Heart left ventricle (tissue), 16 donors: ENCODE measurements around the gene FSHR. TPM values are rescaled to one million over a fixed set of nuclear protein-coding genes. Genes with fewer than 3 reads are reported as not detected.

ENCODE experiments used
- ATAC-seq, 4 donors: fragments of 200-7000 bp; cut with Tn5 transposase; one replicate each; pipeline ENCODE4 v1.9.1; 2020 to 2022; ENCODE audit warnings: moderate library complexity in 4 of 4, mild to moderate bottlenecking in 3 of 4, moderate number of reproducible peaks in 1 of 4
- DNase-seq, 5 donors: peaks; one replicate each; pipeline ENCODE4 v3.0.0-alpha.2; 2020
- H3K27ac ChIP-seq, 12 donors: fragments of 200-600 bp; sonication (generic) in 4 of 12; one replicate each; pipeline versions ENCODE4 v1.5.0 to v1.8.0; 2016 to 2022; ENCODE audit warnings: mild to moderate bottlenecking in 2 of 12
- H3K27me3 ChIP-seq, 9 donors: fragments of 200-600 bp; sonication (generic) in 2 of 9; one replicate each; pipeline versions ENCODE4 v1.5.1 to v1.8.0; 2016 to 2022; ENCODE audit warnings: mild to moderate bottlenecking in 3 of 9
- H3K36me3 ChIP-seq, 9 donors: fragments of 200-600 bp; sonication (generic) in 2 of 9; one replicate each; pipeline versions ENCODE4 v1.5.0 to v1.8.0; 2018 to 2022; ENCODE audit warnings: mild to moderate bottlenecking in 2 of 9
- H3K4me1 ChIP-seq, 12 donors: fragments of 200-600 bp; sonication (generic) in 4 of 12; one replicate each; pipeline versions ENCODE4 v1.5.0 to v1.8.0; 2016 to 2022; ENCODE audit warnings: mild to moderate bottlenecking in 3 of 12
- H3K4me3 ChIP-seq, 12 donors: fragments of 200-600 bp; sonication (generic) in 4 of 12; one replicate each; pipeline versions ENCODE4 v1.5.0 to v1.8.0; 2017 to 2022; ENCODE audit warnings: mild to moderate bottlenecking in 9 of 12, moderate library complexity in 4 of 12
- H3K9me3 ChIP-seq, 12 donors: fragments of 200-600 bp; sonication (generic) in 4 of 12; one replicate each; pipeline versions ENCODE4 v1.5.0 to v1.8.0; 2016 to 2022; ENCODE audit warnings: mild to moderate bottlenecking in 1 of 12
- CTCF ChIP-seq, 12 donors: fragments of 200-600 bp; sonication (generic) in 4 of 12; IDR thresholded peaks; one replicate each; pipeline versions ENCODE4 v1.5.0 to v1.8.0; 2018 to 2022; ENCODE audit warnings: antibody characterized with exemption in 12 of 12, mild to moderate bottlenecking in 5 of 12
- POLR2A ChIP-seq, 2 donors: fragments of 450-650 bp; IDR thresholded peaks; one replicate each; pipeline ENCODE4 v1.6.1; 2017; ENCODE audit warnings: antibody characterized with exemption in 2 of 2, mild to moderate bottlenecking in 2 of 2, moderate library complexity in 2 of 2
- WGBS, 4 donors: extraction: QIAGEN DNeasy Blood & Tissue Kit in 2 of 4; methylation state at CpG; one replicate each; pipeline versions ENCODE4 v1.1.5 to v1.1.7; 2013 to 2018; 5-methylcytosine and 5-hydroxymethylcytosine counted together
- intact Hi-C, 10 donors: fragments of 100-400 bp; cut with DNase I; formaldehyde crosslinking; loops; one replicate each; pipeline versions ENCODE4 v1.11.1 to v1.14.2; 2022
- polyA plus RNA-seq, 2 donors: library from polyadenylated mRNA; stranded (reverse); fragments of 200-250 nt; gene quantifications; one replicate each; pipeline ENCODE4 v1.2.3, GENCODE V29; 2013
- total RNA-seq, 9 donors: library from RNA; depleted of rRNA in 2 of 9; stranded (reverse); fragments of >200 nt in 2 of 9; fragmentation: NEBNext Ultra II Directional in 3 of 9; extraction: Animal tissue kit (Norgen Biotek cat#: 25700) in 3 of 9; gene quantifications; one replicate each; pipeline versions ENCODE4 v1.1.0 to v1.2.4, GENCODE V29; 2016 to 2023
- donor health status: ischemic (EF 13 %, LVEDD 7.1; RV severe dilation, severe dysfunction).
- donor health status: healthy with polysubstance abuse.
- donor health status: DM: no; HTN: yes; CAD: no.
- donor health status: DM: no; HTN: no; CAD: no.
- donor health status: ischemic (EF 25% LVEDD 6.9; RV normal size, moderate dysfunction).
- donor health status: ischemic (EF 25% LVEDD 5.7; RV mildly dilated, moderate dysfunction).
- donor health status: healthy.
- donor health status: DM: yes; HTN: yes; CAD: no.
- donor health status: ischemic (EF 35%, LVEDD 5.7; RV mildly dilated, moderate dysfunction).
- donor health status: nonischemic (EF 11% LVEDD 7.7; RV severe dilation, severe dysfunction).
- donor health status: DM: yes; HTN: yes; CAD: no.
- donor health status: PGD.
- donor health status: ischemic (EF 29% LVEDD 5.4; RV normal size, mild dysfunction).
- donor health status: nonischemic (EF 23%, LVEDD 6.1; RV moderate dilation, normal function).

Gene FSHR
- total and polyA plus RNA-seq, 11 donors, result 0.19 to 0.75 (median 0.39) TPM; not detected in 5

- H3K4me1 ChIP-seq, result no peaks in the 10 kb centered on the region
- H3K27me3 ChIP-seq, result no peaks in the 10 kb centered on the region
- 50 to 64% (median 55%) methylated on average over 4 of the region's 4 CpGs for WGBS, 4 donors
- no peak overlapping the region for H3K27ac ChIP-seq
- no peaks in the 10 kb centered on the region for H3K9me3 ChIP-seq
- ATAC-seq (no peak), DNase-seq (no peak)
- no peaks in the 10 kb centered on the region for H3K36me3 ChIP-seq
- H3K4me3 ChIP-seq, result no peak overlapping the region
- intact Hi-C loops, result no loop called here
- TF ChIP-seq POLR2A (IDR thresholded peaks at IDR 0.05) (no peak), CTCF (IDR thresholded peaks at IDR 0.05) (no peak)
These were observed 120.7 kb downstream of the FSHR start for GRCh38 chr2:49033394-49034185.

GRCh38 chr2:49032936-49033335 is 121.4 kb downstream of the FSHR start:
- intact Hi-C loops, result no loop called here
- H3K4me3 ChIP-seq, result no peak overlapping the region
- WGBS, 4 donors, result 41 to 69% (median 54%) methylated on average over 1 of the region's 1 CpG
- H3K27ac ChIP-seq, result no peak overlapping the region
- TF ChIP-seq POLR2A (IDR thresholded peaks at IDR 0.05) (no peak), CTCF (IDR thresholded peaks at IDR 0.05) (no peak)
- H3K9me3 ChIP-seq, result no peaks in the 10 kb centered on the region
- no peaks in the 10 kb centered on the region for H3K4me1 ChIP-seq
- no peaks in the 10 kb centered on the region for H3K36me3 ChIP-seq
- DNase-seq (no peak), ATAC-seq (no peak)
- no peaks in the 10 kb centered on the region for H3K27me3 ChIP-seq

- TF ChIP-seq POLR2A (IDR thresholded peaks at IDR 0.05) (no peak), CTCF (IDR thresholded peaks at IDR 0.05) (no peak)
- 43 to 68% (median 53%) methylated on average over 1 of the region's 1 CpG for WGBS, 4 donors
- Histone ChIP-seq H3K27ac (no peak overlapping the region), H3K27me3 (no peaks in the 10 kb centered on the region), H3K36me3 (no peaks in the 10 kb centered on the region), H3K9me3 (no peaks in the 10 kb centered on the region), H3K4me3 (no peak overlapping the region), H3K4me1 (no peaks in the 10 kb centered on the region)
- ATAC-seq, result no peak
- DNase-seq, result no peak
- intact Hi-C loops, result no loop called here
These were observed 122.2 kb downstream of the FSHR start for GRCh38 chr2:49032126-49032525.

GRCh38 chr2:49029406-49029805 is 124.9 kb downstream of the FSHR start:
- no peak for ATAC-seq
- TF ChIP-seq POLR2A (IDR thresholded peaks at IDR 0.05), result no peak
- no peak for TF ChIP-seq CTCF (IDR thresholded peaks at IDR 0.05)
- 42 to 50% (median 46%) methylated on average over 1 of the region's 1 CpG for WGBS, 4 donors
- no peaks in the 10 kb centered on the region for H3K36me3 ChIP-seq
- no peak overlapping the region for H3K27ac ChIP-seq
- DNase-seq, result no peak
- intact Hi-C loops, result no loop called here
- no peaks in the 10 kb centered on the region for H3K27me3 ChIP-seq
- H3K4me3 ChIP-seq, result no peak overlapping the region
- H3K9me3 ChIP-seq, result no peaks in the 10 kb centered on the region
- no peaks in the 10 kb centered on the region for H3K4me1 ChIP-seq
